Astrocyte of the hippocampus (primary cell): ENCODE data around the gene XXYLT1.

Experiments
- DNase-seq: peaks from one replicate; pipeline ENCODE4 v3.0.0; 2011; ENCODE audit warnings: low read depth, low spot score

The XXYLT1 gene

DNA sequence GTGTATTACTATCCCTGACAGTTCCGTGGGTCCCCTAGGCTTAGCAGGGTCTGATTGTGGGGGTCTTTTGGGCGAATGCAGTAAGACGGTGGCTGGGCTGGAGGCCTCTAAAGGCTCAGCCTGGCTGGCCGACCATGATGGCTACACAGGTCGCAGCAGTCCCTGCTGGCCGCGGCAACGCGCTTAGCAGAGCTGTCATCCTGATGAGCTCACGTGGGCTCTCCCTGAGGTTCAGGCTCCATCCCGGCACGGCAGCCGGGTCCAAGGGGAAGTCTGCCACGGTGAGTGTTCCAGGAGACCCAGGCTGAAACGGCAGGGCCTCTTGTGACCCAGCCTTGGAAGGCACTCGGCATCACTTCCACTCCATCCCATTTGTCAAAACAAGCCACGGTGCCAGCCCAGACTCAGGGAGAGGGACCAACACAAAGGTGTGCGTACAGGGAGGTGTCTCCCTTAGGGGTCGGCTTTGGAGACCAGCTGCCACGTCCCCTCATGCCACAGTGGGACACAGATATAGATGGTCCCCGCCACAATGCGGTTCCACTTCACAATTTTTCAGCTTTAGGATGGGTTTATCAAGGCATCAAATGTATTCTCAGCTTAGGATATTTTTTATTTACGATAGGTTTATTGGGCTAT, 101.8 kb downstream of the XXYLT1 start:
- DNase-seq, result no peak

DNA sequence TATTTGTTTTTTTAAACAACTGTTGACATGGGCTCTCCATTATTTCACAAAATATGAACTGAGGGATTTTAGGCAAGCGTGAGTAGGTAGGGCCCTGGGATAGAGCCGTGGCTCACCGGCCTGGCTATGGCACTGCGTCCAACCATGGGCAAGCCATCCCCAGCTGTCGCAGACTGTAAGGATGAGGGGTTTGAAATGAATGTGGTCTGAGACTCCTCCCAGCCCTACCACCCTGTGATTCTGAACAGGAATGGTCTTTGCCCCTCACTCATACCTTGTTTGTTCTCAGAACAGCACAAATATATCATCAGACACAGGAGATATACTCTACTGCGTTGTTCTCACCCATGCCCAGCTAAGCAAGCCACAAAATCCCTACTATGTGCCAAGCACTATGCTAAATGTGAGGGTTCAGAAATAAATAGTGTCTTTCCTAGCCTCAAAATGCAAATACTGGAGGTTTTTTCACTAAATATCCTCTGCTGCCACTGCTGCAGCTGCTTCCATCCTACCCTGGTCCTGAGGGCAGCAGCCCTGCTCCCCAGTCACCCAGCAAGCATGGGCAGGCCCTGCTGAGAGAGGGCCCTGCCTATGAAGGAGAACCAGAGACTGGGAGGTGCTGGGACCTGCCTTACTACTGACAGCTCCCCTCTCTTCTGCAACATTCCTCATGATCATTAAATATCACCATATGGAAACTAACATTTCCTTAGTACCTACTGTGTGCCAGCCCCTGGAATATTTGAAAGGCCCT, 102.8 kb downstream of the XXYLT1 start:
- DNase-seq, result no peak

DNA sequence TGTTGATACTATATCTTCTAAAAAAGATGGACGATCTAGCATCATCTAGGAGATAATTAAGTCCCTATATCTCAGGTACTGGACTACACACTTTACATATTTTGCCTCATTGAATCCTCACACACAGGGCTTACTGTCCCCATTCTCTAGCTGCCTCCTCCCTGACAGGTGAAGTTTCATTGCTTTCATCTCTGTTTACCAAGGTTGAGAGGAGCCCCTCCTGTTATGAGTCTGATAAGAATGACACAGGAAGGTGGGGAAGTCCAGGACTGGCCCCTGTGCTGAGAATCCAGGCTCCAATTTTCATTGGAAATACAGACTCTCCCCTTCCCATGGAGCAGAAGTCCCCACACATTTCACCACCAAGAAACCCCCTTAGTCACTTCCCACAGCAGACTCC, 105.2 kb downstream of the XXYLT1 start:
- no peak for DNase-seq

DNA sequence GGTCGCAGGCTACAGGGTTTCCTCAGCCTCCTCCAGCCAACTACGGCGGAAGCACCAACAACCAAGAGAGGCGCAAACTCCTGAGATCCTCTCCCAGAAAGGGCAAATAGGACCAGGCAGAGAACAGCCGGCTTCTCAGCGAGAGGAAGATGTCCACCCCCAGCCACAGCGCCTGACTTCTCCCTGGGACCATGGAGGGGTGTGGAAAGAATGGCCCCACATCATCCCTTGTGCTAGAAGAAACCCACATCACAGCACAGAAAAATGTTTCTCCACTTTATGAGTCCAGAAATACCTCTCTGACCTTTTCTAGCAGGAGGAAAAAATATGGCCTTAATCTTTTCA, 105.7 kb downstream of the XXYLT1 start:
- no peak for DNase-seq

DNA sequence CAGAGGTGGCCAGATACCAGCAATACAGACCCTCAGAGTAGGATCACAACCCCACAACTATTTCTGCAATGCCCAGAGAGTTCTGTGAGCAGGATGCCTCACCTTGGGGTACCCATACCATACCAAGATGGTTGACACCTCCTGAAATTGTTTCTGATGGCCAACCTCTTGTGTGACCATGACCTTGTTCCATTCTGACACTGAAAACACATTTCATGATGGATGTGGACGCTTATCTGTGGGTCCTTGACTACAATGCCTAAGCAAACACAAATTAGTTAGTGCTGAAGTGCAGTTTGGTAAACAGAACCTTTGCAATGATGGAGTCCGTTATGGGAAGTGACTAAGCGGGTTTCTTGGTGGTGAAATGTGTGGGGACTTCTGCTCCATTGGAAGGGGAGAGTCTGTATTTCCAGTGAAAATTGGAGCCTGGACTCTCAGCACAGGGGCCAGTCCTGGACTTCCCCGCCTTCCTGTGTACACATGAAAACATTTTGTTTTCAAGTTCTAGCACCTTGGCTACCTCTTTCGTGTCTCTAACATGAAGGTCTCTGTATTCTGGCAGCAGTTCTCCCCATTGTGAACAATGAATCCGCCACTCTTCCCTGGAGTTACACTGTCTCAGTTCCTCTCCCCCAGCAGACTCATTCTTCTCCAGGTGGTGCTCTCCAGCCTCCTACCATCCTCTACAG, 106.2 kb downstream of the XXYLT1 start:
- DNase-seq, result no peak

DNA sequence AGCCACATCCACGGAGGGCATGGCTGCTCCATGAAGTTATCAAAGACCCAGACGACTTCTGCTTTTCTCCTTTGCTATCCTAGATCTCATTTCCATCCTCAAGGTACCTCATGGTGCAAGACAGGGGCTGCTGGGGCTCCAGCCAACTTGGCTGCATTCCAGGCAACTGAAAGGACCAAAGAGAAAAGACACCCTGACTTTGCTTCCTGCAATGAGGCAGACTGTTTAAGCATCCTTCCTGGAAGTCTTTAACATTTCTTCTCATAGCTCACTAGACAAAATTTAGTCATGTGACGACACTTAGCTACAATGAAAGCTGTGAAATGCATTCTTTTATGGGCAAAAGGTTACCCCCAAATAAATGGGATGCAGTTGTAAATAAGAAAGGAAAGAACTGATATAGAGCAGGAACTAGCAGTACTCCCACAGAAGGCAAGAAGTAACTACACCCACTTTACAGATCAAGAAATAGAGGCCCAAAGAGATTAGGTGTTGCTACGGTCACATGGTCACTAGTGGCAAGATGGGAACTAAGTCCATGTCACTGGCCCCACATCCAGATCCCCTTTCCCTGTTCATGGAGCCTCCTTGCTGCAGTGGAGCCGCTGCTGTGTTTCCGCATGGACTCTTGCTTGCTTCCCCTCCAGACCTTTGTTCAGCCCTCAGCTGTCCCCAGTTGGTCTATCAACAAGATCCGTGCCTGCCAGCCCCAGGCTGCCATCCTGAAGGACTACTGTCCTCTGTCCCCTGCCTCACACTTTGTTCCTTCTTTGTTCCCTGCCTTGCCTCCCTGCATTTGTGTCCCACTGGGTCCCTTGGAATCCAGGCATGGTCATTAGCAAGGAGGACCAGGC, 107.0 kb downstream of the XXYLT1 start:
- no peak for DNase-seq

DNA sequence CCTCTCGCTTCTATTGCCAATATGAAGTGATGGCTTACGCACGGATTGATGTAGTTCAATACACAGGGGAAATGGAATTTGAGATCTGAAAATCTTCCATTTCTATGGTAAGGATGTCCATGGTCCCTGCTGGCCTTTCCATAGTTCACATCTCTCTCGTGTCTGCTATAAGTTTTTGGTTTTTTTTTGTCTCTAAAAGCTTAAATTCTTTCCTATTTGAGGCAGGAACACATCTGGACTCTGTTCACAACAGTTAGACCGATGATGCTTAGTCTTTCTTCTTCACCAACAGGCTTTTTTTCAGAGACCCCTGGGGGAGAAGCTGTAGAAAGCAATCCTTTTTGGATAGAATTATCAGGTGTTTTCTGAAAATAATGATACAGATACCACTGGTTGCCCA, 108.1 kb downstream of the XXYLT1 start:
- DNase-seq, result no peak

DNA sequence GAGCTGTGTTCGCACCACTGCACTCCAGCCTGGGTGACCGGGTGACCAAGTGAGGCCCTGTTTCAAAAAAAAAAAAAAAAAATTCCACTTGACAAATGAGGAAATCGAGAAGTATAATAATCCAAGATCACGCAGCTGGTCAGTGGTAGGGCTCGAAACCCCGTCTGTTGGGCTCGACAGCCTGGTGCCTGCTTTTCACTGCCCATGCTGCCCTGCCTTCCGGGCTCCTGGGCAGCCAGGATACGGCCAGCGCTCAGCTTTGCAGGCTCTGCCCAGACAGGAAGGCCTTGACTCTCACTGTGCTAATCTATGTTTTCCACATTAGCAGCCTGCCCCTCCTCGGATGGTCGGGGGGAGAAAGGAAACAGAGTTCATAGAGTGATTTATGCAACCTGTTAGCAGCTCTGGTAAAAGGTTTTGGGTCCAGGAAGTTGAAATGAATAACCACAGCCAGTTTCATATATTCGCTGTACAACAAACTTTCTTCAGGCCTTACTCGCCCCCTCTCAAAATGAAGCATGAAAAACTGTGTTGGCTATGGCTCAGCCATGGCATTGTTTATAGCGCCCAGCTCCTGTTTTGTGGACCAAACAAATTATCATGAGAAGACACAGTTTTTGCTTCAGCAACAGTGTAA, 108.8 kb downstream of the XXYLT1 start:
- no peak for DNase-seq

DNA sequence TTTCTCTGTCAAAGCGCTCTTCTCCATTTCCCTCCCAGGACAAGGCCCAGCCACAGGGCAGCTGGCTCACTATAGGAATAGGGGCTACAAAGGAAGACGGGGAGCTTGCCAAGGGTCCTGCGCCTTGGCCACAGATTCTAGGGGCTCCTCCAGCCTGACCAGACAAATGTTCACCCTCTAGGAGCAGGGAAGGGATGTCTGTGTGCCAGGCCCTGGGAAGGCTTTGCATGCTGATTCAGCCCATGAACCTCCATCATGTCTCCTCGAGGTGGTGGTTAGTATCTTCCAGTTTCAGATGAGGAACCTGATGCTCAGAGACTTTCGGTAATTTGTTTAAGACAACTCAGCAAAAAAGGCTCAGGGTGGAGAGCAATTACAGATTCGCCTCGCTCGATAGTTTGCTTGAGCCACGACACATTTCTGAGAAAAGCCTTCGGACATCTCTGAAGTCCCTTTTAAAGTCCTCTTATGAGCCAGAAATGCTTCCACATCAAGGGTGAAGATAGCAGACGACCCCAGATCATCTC, 110.0 kb downstream of the XXYLT1 start:
- DNase-seq, result no peak

DNA sequence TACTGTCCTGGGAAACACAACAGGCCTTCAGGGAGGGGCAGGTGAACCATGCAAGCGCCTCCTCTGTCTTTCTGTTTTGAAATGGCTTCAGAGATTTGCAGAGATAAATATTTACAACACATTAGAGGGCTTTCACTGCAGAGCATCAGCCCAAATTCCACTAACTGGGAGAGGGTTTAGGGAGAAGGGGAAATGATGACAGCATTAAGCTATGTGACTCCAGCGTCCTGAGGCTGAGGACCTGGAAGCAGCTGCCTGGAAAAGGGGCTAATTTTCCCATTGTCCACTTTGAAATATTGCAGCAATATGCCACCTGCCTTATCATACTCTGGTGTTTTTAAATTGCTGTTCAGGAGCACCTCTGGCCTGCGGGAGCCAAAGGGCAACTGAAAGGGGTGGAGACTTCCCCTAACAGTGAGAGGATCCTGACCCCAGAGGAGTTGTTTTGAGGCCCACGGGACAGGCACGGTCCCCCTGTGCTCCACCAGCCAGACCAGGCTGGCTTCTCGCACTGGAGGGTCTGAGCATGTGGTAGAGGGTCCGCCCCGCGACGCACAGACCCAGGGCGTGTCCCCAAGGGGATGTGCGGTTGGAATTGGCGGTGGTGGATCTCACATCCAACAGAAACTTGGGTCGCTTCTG, 110.6 kb downstream of the XXYLT1 start:
- DNase-seq, result peak; percentile 53

DNA sequence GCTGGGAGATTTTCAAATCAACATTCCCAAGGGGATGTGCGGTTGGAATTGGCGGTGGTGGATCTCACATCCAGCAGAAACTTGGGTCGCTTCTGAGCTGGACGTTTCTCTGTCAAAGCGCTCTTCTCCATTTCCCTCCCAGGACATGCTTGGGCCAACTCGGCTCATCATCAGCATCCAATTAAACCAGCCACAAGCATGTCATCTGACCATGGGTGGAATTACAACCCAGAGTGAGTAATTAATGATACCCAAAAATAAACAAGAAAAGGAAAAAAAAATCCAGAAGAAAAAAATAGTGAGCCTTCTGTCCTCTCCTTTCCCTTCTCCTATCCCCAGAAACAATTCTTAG, 111.2 kb downstream of the XXYLT1 start:
- DNase-seq, result no peak

DNA sequence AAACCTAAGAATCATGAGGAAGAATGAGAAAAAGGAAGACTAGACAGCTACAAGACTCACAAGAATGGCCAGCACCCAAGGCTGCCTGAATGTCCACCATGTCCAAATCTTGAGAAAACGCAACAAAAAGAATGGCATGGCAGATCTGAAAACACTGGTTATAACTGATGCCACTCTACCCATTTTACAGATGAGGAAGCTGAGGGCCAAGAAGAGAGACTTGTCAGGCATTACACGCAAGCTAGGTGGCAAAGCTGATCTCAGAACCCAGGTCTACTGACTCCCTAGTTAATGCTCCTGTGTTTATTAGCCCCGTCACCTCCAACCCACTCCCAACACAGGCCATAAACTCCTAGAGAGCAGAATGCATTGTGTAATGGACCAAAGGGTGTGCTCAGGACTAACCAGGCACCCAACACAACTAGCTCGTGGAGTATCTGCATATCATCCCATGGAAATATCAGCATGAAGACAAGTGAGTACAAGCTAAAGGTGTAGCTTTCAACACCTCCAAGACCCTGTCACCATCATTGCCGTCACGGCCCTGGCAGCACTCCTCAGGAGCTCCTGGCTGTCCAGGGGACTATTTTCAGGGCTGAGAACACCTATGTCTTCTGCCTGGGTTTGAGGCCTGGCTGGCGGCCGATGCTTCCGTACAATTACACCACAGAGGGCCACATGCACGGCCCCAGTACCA, 111.7 kb downstream of the XXYLT1 start:
- DNase-seq, result no peak

DNA sequence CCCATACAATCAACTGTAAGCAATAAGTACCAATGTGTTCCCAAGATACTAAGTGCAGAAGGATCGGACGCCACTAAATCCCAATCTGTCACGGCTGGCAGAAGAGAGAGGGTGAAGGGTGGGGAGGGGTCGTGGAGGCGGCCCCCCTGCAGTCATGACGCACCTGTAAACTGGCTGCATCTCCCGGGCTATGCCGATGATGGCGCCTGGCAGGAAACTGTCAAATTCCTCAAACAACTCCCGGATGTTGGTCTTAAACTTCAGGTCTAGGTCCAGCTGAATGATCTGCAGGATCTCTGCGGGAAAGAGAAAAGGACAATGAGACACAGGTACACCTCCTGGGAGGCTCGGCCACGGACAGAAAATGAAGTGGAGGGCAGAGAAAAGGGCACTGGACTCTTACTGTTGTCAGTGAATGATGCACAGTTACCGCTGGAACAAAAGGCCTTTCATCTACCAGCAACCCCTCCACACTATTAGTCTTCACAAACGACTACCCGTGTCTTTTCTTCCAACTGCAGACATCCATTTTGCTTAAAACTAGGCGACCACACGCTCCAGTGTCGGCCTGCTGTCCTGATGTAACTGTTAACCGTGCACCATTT, 114.6 kb downstream of the XXYLT1 start:
- DNase-seq, result no peak

DNA sequence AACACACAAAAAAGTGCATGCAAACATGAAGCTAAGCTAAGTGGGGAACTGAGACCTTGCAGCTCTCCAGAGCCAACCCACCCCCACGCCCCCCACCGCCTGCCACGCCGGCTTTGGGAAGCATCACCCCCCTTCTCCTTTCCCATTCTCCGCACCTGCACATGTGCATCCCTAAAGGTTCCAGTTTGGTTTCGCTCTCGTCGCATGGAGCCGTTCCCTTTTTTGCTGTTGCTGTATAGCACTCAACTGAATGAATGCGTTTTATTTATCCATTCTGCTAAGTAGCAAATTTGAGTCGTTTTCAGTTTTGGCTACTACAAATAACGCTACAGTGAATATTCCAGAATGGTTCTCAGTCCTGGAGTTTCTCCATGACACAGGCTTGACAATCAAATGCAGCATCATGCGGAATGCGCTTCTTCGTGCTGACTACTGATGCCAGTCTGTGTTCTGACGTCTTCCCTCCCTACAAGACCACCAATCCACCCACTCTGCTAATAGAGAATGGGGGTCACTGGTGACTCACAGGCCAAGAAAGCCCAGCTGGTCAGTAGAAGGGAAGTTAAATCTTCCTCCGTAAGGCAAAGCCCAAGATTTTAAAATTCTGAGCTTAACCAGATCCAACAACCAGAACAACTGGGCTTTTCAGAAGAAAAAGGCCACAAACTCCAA, 115.3 kb downstream of the XXYLT1 start:
- DNase-seq, result peak; percentile 13

DNA sequence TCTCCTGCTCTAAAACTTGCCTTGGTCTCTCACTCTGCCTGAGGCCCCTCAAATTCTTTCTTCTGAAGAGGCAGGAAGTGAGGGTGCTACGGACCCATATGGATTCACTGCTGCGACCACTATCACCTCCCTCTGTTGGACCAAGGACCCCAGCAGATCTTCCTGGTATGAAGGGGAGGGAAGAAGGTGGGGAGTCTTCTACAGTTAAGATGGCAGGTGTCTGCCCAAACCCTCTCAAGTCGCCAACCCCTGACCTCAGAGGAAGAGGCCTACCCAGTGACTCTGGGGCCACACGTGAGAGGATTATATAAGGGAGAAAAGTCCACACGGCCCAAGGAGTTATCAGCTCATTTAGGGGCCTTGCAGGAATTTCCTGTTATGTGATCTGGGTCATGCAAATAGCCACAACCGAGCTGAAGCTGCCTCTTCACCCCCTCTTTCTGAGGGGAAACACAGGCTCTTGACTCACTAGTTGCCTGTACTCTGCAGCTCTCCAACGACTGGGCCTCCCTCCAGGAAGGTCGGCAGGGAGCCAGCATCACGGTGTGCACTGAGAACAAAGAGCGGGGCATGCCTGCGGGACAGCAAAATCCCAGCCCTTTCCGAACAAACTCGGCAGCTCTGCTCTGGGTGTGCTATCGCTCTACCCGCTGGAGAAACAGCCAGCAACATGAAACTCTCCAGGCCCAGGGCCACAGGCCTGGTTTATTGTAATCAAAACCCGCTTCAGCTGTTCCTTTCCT, 116.0 kb downstream of the XXYLT1 start:
- peak; percentile 99 for DNase-seq

DNA sequence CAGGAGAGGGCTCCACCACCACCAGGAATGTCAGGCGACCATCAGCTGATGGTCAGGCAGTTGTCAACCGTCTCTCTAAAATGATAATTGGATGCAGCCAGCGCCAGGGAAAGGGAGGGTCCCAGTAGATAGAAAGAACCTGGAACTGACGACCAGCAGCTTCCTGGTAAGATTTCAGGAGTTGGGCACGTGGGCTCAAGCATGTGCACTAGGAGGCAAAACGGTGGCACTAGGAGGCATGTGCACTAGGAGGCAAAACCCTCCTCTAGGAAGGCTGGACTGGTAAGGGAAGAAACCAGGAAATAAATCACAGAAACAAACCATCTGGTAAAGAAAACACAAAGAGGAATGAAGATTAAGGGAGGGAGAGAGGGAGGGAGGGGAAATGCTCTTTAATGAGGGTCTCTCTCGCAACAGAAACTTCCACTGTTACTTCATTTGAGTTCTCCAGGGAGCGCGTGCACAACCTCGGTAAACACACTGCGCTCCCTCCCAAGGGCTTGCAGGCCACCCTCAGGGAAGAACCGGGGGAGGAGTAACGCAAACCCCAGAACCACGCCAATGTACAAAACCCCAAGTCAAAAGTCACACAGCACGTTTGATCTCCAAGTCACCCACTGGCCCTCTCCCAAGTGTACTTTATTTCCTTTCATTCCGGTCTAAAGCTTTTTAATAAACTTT, 116.7 kb downstream of the XXYLT1 start:
- DNase-seq, result peak; percentile 42

DNA sequence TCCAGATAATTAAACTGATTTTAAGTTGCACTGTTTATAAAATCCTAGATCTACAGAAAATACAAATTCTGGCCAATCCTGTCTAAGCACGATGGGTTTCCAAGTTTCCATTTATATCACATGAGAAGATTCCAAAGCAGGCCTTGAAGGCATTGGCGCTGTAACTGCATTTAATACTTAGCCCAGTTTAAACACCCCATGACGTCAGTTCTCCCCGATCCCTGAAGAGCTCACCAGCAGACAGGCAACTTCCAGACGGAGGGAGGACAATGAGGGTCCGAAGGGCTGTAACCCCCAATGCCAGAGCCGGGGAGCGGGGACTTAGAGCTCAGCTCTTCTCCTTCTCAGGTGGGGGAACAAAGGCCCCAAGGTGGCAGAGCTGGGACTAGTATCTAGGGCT, 117.3 kb downstream of the XXYLT1 start:
- DNase-seq, result no peak

DNA sequence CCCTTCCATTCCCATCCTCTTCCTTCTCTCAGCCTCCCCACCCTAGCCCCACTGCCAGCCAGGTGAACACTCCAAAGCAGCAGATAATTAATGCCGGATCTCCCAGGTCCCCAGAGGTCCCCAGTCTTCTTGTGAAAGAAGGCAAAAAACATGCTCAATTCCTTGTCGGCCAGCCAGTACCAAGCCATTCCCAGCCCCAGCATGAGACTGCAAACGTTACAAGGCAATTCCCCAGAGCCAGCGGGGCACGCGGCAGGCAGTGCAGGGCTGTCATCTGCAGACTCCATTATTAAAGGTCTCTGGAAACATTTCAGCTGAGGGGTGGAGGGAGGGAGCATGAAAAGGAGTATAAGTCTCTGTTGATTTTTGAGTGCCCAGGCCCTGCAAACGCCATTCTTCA, 117.8 kb downstream of the XXYLT1 start:
- peak; percentile 39 for DNase-seq
